ENCODE results near the gene KANK4.
A peak's percentile ranks its signal among the peaks of the same experiment; 100 is the strongest.

KANK4 gene

GRCh38 chr1:62342270-62342669 lies 23.0 kb upstream of the KANK4 start:
- no peak overlapping the region for H2AFZ ChIP-seq (ENCODE audit: low read length)
- H3K27me3 ChIP-seq (ENCODE audit: control insufficient read depth in 3 of 3, insufficient read depth in 3 of 3, low read depth in 1 of 3, low read length in 3 of 3), result peaks cover 0 to 3% (median 0%) of the 10 kb centered on the region in 3 experiments
- no peak for DNase-seq (ENCODE audit: low spot score)
- H2BK120ac ChIP-seq (ENCODE audit: low read depth, low read length), result no peak overlapping the region
- H4K8ac ChIP-seq (ENCODE audit: low read depth, low read length), result no peak overlapping the region
- peaks cover 12 to 17% of the 10 kb centered on the region in 2 donors for H3K4me1 ChIP-seq (ENCODE audit: control insufficient read depth in 2 of 2, insufficient read depth in 1 of 2, low read depth in 1 of 2, low read length in 2 of 2)
- H3K23ac ChIP-seq (ENCODE audit: low read depth, low read length, poor library complexity), result no peak overlapping the region
- no peak overlapping the region for H3K4me2 ChIP-seq (ENCODE audit: insufficient read depth, low read length, poor library complexity, severe bottlenecking)
- no peaks in the 10 kb centered on the region for H3K36me3 ChIP-seq (replicated peaks in 1 of 2; ENCODE audit: control insufficient read depth in 2 of 2, insufficient read depth in 2 of 2, low read length in 2 of 2)
- H3K14ac ChIP-seq (ENCODE audit: low read length), result no peak overlapping the region
- 100% methylated on average over 2 to 3 of the region's 3 CpGs for WGBS, 2 donors (ENCODE audit: extremely low coverage in 2 of 2, insufficient read length in 2 of 2, insufficient replicate concordance in 1 of 2)
- no peak overlapping the region for H3K4me3 ChIP-seq (ENCODE audit: low read length in 2 of 2)
- H2BK5ac ChIP-seq (ENCODE audit: low read length), result no peak overlapping the region
- no peak overlapping the region for H3K27ac ChIP-seq (replicated peaks; ENCODE audit: low read length)
- H3K4ac ChIP-seq (ENCODE audit: low read length), result no peak overlapping the region
- no peak overlapping the region for H2BK15ac ChIP-seq (ENCODE audit: low read length)
- H3K79me1 ChIP-seq (ENCODE audit: low read depth, low read length), result no peaks in the 10 kb centered on the region
- H3K9me3 ChIP-seq (replicated peaks in 1 of 2; ENCODE audit: control insufficient read depth in 2 of 2, insufficient read depth in 1 of 2, low read depth in 1 of 2, low read length in 2 of 2), result no peaks in the 10 kb centered on the region
- no peak overlapping the region for H2AK5ac ChIP-seq (ENCODE audit: low read depth, low read length)
- H2BK12ac ChIP-seq (ENCODE audit: low read length), result no peak overlapping the region
- no peak overlapping the region for H3K18ac ChIP-seq (ENCODE audit: low read length)
- H4K91ac ChIP-seq (ENCODE audit: low read depth, low read length, poor library complexity), result no peak overlapping the region
- no peak overlapping the region for H3K9ac ChIP-seq (ENCODE audit: low read depth, low read length, poor library complexity)

DNA sequence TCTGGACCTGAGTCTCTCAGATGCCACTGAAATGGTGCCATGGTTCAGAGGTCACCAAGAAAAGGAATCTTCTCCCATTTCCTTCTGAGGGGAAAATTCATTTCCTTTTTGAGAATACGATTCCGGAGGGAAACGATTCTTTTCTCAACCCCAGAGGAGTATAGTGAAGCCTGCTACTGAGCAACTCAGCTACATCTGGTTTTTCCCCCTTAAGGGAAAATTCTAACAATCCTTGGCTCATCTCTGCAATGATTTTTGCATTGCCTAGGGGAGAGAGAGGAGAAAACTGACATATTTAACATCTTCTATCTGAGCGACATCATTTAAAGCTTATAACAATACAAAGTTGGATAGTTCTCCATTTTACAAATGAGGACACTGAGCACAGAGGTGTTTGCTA lies 22.4 kb upstream of the KANK4 start:
- Histone ChIP-seq H3K27me3 (ENCODE audit: control insufficient read depth in 3 of 3, insufficient read depth in 3 of 3, low read depth in 1 of 3, low read length in 3 of 3) (peaks cover 0 to 3% (median 0%) of the 10 kb centered on the region in 3 experiments), H3K4me2 (ENCODE audit: insufficient read depth, low read length, poor library complexity, severe bottlenecking) (no peak overlapping the region), H3K9ac (ENCODE audit: low read depth, low read length, poor library complexity) (no peak overlapping the region), H3K27ac (replicated peaks; ENCODE audit: low read length) (no peak overlapping the region), H3K4me1 (ENCODE audit: control insufficient read depth in 2 of 2, insufficient read depth in 1 of 2, low read depth in 1 of 2, low read length in 2 of 2) (peaks cover 16 to 23% of the 10 kb centered on the region in 2 donors), H3K36me3 (replicated peaks in 1 of 2; ENCODE audit: control insufficient read depth in 2 of 2, insufficient read depth in 2 of 2, low read length in 2 of 2) (no peaks in the 10 kb centered on the region), H3K18ac (ENCODE audit: low read length) (no peak overlapping the region), H4K8ac (ENCODE audit: low read depth, low read length) (no peak overlapping the region), H2BK120ac (ENCODE audit: low read depth, low read length) (no peak overlapping the region), H4K91ac (ENCODE audit: low read depth, low read length, poor library complexity) (no peak overlapping the region), H3K9me3 (replicated peaks in 1 of 2; ENCODE audit: control insufficient read depth in 2 of 2, insufficient read depth in 1 of 2, low read depth in 1 of 2, low read length in 2 of 2) (no peaks in the 10 kb centered on the region), H3K23ac (ENCODE audit: low read depth, low read length, poor library complexity) (no peak overlapping the region), H3K14ac (ENCODE audit: low read length) (no peak overlapping the region), H2BK12ac (ENCODE audit: low read length) (no peak overlapping the region), H3K4ac (ENCODE audit: low read length) (no peak overlapping the region), H2BK15ac (ENCODE audit: low read length) (no peak overlapping the region), H2AK5ac (ENCODE audit: low read depth, low read length) (no peak overlapping the region), H3K79me1 (ENCODE audit: low read depth, low read length) (no peaks in the 10 kb centered on the region), H2AFZ (ENCODE audit: low read length) (no peak overlapping the region), H2BK5ac (ENCODE audit: low read length) (no peak overlapping the region), H3K4me3 (ENCODE audit: low read length in 2 of 2) (no peak overlapping the region)
- no peak for DNase-seq (ENCODE audit: low spot score)
- WGBS, 2 donors (ENCODE audit: extremely low coverage in 2 of 2, insufficient read length in 2 of 2, insufficient replicate concordance in 1 of 2), result no CpG with 5 or more reads among the region's 4 CpGs

DNA sequence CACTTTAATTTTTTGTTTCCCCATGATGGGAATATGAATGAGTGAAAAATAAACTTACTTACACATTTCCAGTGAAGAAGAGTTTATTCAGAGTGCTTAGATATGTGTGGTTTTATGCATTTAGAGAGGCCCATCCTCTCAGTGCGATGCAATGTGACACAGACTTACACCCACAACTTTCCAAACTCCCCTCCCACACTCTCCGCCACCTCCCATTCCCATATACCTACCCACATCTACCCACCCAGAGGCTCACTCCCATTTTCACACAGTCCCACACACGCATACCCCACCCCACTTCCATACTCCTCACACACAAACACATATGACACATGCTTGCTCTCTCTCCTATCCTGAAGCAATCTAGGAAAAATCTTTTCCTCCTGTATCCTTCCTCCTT lies 21.9 kb upstream of the KANK4 start:
- no peaks in the 10 kb centered on the region for H3K36me3 ChIP-seq (replicated peaks in 1 of 2; ENCODE audit: control insufficient read depth in 2 of 2, insufficient read depth in 2 of 2, low read length in 2 of 2)
- peaks cover 16 to 23% of the 10 kb centered on the region in 2 donors for H3K4me1 ChIP-seq (ENCODE audit: control insufficient read depth in 2 of 2, insufficient read depth in 1 of 2, low read depth in 1 of 2, low read length in 2 of 2)

GRCh38 chr1:62337706-62338631 lies 18.7 kb upstream of the KANK4 start:
- H3K9me3 ChIP-seq (replicated peaks in 1 of 2; ENCODE audit: control insufficient read depth in 2 of 2, insufficient read depth in 1 of 2, low read depth in 1 of 2, low read length in 2 of 2), result no peaks in the 10 kb centered on the region
- peak overlapping the region in 1 of 2 donors; percentile 14 for H3K4me3 ChIP-seq (ENCODE audit: low read length in 2 of 2)
- H3K27me3 ChIP-seq (ENCODE audit: control insufficient read depth in 3 of 3, insufficient read depth in 3 of 3, low read depth in 1 of 3, low read length in 3 of 3), result peaks cover 0 to 3% (median 0%) of the 10 kb centered on the region in 3 experiments
- peak overlapping the region; percentile 85 for H2AFZ ChIP-seq (ENCODE audit: low read length)
- H3K18ac ChIP-seq (ENCODE audit: low read length), result peak overlapping the region; percentile 94
- H4K8ac ChIP-seq (ENCODE audit: low read depth, low read length), result no peak overlapping the region
- H3K23ac ChIP-seq (ENCODE audit: low read depth, low read length, poor library complexity), result no peak overlapping the region
- no peak overlapping the region for H2BK12ac ChIP-seq (ENCODE audit: low read length)
- WGBS, 2 donors (ENCODE audit: extremely low coverage in 2 of 2, insufficient read length in 2 of 2, insufficient replicate concordance in 1 of 2), result no CpG with 5 or more reads among the region's 21 CpGs
- H3K9ac ChIP-seq (ENCODE audit: low read depth, low read length, poor library complexity), result no peak overlapping the region
- peak overlapping the region; percentile 98 for H3K27ac ChIP-seq (replicated peaks; ENCODE audit: low read length)
- peaks cover 16 to 23% of the 10 kb centered on the region in 2 donors for H3K4me1 ChIP-seq (ENCODE audit: control insufficient read depth in 2 of 2, insufficient read depth in 1 of 2, low read depth in 1 of 2, low read length in 2 of 2)
- H4K91ac ChIP-seq (ENCODE audit: low read depth, low read length, poor library complexity), result peak overlapping the region; percentile 23
- H3K4me2 ChIP-seq (ENCODE audit: insufficient read depth, low read length, poor library complexity, severe bottlenecking), result peak overlapping the region; percentile 28
- H2AK5ac ChIP-seq (ENCODE audit: low read depth, low read length), result peak overlapping the region; percentile 23
- no peak overlapping the region for H3K4ac ChIP-seq (ENCODE audit: low read length)
- no peak overlapping the region for H3K14ac ChIP-seq (ENCODE audit: low read length)
- peak overlapping the region; percentile 78 for H2BK5ac ChIP-seq (ENCODE audit: low read length)
- H3K79me1 ChIP-seq (ENCODE audit: low read depth, low read length), result no peaks in the 10 kb centered on the region
- peak overlapping the region; percentile 76 for H2BK15ac ChIP-seq (ENCODE audit: low read length)
- peak overlapping the region; percentile 33 for H2BK120ac ChIP-seq (ENCODE audit: low read depth, low read length)
- peak; percentile 61 for DNase-seq (ENCODE audit: low spot score)
- no peaks in the 10 kb centered on the region for H3K36me3 ChIP-seq (replicated peaks in 1 of 2; ENCODE audit: control insufficient read depth in 2 of 2, insufficient read depth in 2 of 2, low read length in 2 of 2)

More for the DNA sequence above, 21.9 kb upstream of the KANK4 start:
- H3K27ac ChIP-seq (replicated peaks; ENCODE audit: low read length), result no peak overlapping the region
- no peak overlapping the region for H2AK5ac ChIP-seq (ENCODE audit: low read depth, low read length)
- H4K91ac ChIP-seq (ENCODE audit: low read depth, low read length, poor library complexity), result no peak overlapping the region
- no peak overlapping the region for H4K8ac ChIP-seq (ENCODE audit: low read depth, low read length)
- H3K79me1 ChIP-seq (ENCODE audit: low read depth, low read length), result no peaks in the 10 kb centered on the region
- no peaks in the 10 kb centered on the region for H3K9me3 ChIP-seq (replicated peaks in 1 of 2; ENCODE audit: control insufficient read depth in 2 of 2, insufficient read depth in 1 of 2, low read depth in 1 of 2, low read length in 2 of 2)
- H2BK12ac ChIP-seq (ENCODE audit: low read length), result no peak overlapping the region
- DNase-seq (ENCODE audit: low spot score), result no peak
- no peak overlapping the region for H3K4me2 ChIP-seq (ENCODE audit: insufficient read depth, low read length, poor library complexity, severe bottlenecking)
- H2BK120ac ChIP-seq (ENCODE audit: low read depth, low read length), result no peak overlapping the region
- no peak overlapping the region for H3K18ac ChIP-seq (ENCODE audit: low read length)
- no peak overlapping the region for H2AFZ ChIP-seq (ENCODE audit: low read length)
- H3K27me3 ChIP-seq (ENCODE audit: control insufficient read depth in 3 of 3, insufficient read depth in 3 of 3, low read depth in 1 of 3, low read length in 3 of 3), result peaks cover 0 to 3% (median 0%) of the 10 kb centered on the region in 3 experiments
- WGBS, 2 donors (ENCODE audit: extremely low coverage in 2 of 2, insufficient read length in 2 of 2, insufficient replicate concordance in 1 of 2), result 100% methylated on average over 2 of the region's 3 CpGs; no CpG with 5 or more reads in 1 of the 2 donors
- H3K14ac ChIP-seq (ENCODE audit: low read length), result no peak overlapping the region
- no peak overlapping the region for H2BK15ac ChIP-seq (ENCODE audit: low read length)
- no peak overlapping the region for H2BK5ac ChIP-seq (ENCODE audit: low read length)
- H3K23ac ChIP-seq (ENCODE audit: low read depth, low read length, poor library complexity), result no peak overlapping the region
- no peak overlapping the region for H3K9ac ChIP-seq (ENCODE audit: low read depth, low read length, poor library complexity)
- H3K4me3 ChIP-seq (ENCODE audit: low read length in 2 of 2), result no peak overlapping the region
- no peak overlapping the region for H3K4ac ChIP-seq (ENCODE audit: low read length)
